GM10847 (cell line): ENCODE data around the gene TAF4B.

Experiments used
- POLR2A ChIP-seq: IDR thresholded peaks from 2 replicates; pipeline ENCODE4 v1.6.1; 2011; ENCODE audit not compliant: insufficient read length; ENCODE audit errors: extremely low read depth

TAF4B gene

GRCh38 chr18:26336572-26336971, 110.3 kb downstream of the TAF4B start:
- TF ChIP-seq POLR2A, result no peak

GRCh38 chr18:26342646-26343045, 116.4 kb downstream of the TAF4B start:
- no peak for TF ChIP-seq POLR2A

DNA sequence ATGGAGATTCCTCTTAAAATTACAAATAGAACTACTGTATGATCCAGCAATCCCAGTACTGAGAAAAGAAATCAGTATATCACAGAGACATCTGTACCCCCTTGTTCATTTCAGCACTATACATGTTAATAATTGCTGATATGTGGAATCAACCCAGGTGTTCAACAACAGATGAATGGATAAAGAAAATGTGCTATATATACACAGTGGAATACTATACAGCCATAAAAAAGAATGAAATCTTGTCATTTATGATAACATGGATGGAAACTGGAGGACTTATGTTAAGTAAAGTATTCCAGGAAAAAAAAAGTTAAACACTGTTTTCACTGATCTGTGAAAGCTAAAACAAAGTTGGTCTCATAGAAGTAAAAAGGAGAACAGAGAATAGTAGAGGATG, 124.7 kb downstream of the TAF4B start:
- TF ChIP-seq POLR2A, result no peak

DNA sequence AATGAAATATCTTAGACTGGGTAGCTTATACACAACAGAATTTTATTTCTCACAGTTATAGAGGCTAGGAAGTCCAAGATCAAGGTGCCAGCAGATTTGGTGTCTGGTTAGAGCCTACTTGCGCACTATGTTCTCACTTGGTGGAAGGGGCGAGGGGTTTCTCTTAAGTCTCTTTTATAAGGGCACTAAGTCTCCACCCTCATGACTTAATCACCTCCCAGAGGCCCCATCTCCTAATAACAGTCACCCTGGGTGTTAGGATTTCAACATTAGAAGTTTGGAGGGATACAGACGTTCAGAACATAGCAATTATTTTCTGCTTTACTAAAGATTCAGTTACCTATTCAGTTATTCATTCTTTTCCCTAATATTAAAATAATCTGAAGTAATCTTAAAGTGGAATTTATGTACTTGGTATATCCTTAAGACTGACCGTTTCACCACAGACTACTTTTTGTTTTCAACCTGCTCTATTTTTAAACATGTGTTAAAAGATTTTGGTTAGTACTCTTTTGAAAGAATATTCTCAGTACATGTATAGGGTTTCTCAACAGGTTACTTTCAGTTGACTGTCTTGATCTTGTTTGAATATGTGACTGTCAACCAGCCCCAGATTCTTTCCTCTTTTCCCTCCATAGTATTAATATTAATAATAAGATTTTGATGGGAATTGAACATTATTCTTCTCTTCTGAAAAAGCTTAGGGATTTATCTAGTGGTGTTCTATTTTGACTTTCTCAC, 130.0 kb downstream of the TAF4B start:
- no peak for TF ChIP-seq POLR2A

DNA sequence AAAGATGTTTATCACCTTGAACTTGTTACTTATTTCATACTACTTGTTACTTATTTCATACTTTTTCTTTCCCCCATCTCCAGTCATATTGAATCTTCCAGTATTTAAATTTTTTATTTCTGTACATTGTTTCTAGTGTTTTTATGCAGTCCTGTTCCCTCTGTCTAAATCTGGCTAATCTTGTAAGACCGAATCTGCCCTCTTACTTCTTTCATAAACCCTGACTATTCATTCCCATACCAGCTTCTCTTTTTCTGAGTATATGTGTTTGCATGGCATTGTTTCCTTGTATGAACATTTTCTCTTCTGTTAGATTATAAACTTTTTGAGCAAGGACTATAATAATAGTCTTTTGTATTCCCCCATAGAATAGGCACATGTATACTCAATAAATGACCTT, 131.7 kb downstream of the TAF4B start:
- no peak for TF ChIP-seq POLR2A

GRCh38 chr18:26362021-26362420, 135.8 kb downstream of the TAF4B start:
- no peak for TF ChIP-seq POLR2A

GRCh38 chr18:26367425-26367824, 141.2 kb downstream of the TAF4B start:
- TF ChIP-seq POLR2A, result no peak

GRCh38 chr18:26370037-26370436, 143.8 kb downstream of the TAF4B start:
- TF ChIP-seq POLR2A, result no peak

DNA sequence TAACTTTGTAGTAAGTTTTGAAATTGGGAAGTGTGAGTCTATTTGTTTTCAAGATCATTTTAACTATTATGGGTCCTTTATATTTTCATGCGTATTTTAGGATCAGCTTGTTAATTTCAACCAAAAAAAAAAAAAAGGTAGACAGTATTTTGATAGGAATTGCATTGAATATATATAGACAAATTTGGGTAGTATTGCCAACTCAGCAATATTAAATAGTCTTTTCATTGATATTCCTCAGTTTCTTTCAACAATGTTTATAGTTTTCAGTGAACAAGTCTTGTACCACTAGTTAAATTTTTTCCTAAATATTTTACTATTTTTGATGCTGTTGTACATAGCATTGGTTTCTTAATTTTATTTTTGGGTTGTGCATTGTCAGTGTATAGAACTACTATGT, 149.9 kb downstream of the TAF4B start:
- no peak for TF ChIP-seq POLR2A

- no peak for TF ChIP-seq POLR2A
Measured at GRCh38 chr18:26378701-26379100, 152.5 kb downstream of the TAF4B start.

DNA sequence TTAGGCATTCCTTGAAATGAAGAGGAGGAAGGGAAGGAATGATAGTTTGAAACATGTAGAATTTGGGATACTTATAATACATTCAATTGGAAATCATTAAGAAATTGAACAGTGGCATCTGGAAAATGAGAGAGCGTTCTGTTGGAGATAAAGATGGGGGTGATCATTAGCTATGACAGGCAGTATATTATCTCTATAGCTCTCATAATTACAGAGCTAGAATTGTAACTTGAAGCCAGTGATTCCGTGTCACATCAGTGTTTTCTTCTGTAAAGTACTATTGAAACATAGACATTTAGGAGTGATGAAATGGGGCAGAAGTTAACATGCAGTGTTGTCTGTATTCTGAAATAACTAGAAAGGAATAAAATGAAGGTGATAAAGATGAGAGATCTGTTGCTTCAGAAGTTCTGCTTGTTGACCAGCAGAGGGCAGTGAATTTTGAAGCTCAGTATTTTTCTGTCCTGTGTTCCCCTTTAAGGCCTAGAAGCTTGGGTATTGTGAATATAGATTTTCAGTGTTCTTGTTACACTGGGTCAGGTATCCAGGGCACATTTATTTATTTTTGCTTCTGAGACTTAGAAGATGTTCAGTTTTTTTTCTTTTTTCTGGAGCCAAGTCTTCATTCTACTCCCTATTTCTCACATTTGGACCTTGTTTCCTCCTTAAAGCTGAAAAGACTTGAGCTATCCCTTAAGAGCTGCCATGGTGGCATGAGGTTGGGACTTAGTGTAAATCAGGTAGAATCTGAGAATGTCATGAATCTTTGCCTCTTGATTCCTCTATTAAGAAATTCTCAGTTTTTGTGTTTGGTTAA, 157.4 kb downstream of the TAF4B start:
- no peak for TF ChIP-seq POLR2A

- no peak for TF ChIP-seq POLR2A
Measured at GRCh38 chr18:26386002-26386401, 159.8 kb downstream of the TAF4B start.

- no peak for TF ChIP-seq POLR2A
Measured at GRCh38 chr18:26386441-26386840, 160.2 kb downstream of the TAF4B start.

GRCh38 chr18:26394047-26394654, 167.9 kb downstream of the TAF4B start:
- TF ChIP-seq POLR2A, result no peak

DNA sequence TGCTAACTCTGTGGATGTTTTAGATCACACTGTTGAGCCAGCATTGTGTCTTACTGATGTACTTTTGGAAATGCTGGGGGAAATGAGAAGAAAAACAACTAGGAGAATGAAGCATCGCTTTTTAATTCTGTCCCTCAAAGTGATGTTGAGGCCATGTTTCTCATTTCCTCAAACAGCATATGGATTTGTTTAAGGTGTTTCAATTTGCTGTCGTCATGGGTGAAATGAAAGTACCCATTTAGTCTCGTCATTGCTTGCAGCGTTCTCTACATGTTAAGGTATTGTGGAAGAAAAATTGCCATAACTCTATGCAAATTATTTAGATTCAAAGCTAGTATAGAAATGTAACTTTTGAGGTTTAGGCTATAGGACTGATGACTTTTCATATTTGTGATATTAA, 170.8 kb downstream of the TAF4B start:
- TF ChIP-seq POLR2A, result no peak

DNA sequence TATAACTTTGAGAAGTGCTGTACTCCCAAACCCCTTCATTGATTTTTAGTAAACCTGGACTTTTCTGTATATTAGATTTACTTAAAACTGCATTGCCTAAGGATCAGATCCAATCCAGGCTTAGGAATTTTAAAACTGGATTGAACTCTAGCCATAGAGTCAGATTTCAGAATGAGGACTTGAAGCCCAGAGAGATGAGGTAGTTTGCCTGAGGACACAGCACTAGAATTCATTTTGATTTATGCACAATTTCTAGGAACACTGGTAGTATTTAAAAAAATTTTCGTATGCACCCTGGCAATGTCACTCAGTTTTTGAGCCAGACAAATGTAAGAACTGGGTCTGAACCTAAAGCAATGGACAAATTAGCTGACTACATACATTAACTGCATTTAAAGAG, 177.2 kb downstream of the TAF4B start:
- no peak for TF ChIP-seq POLR2A

DNA sequence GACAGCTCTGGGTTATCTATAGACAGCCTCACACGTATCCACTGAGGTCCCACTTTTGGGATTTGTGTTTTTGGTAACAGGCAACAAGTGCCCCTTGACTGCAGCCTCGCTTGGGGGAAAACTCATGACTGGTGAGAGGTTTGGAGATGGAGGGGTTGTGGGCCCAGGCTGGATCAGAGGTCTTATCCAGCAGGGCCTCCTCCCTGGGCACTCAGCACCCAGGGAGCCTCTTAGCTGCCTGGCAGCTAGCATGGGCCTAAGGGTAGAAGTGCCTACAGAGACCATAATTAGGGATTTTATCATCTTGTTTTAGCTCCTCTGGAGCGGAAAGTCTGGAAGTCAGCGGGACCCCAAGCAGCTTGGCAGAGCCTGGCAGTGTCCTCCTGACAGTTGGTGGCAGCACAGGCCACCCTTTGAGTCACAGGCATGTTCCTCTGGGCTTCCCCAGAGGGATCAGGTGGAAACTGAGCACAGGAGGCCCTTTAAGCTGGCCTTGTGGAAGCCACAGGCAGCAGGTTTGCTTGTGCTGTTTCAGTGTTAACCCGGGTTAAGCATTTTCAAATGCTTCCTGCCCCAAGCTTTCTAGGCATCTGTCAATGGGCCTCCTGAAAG, 179.1 kb downstream of the TAF4B start:
- no peak for TF ChIP-seq POLR2A
